ENCODE data around the gene C1R. TPM values are rescaled to one million over a fixed set of nuclear protein-coding genes. Genes with fewer than 3 reads are reported as not detected.

The C1R gene
- total RNA-seq, 1 donor from 2014 or later: 2.5 TPM

- H3K27me3 Mint-ChIP-seq (ENCODE audit: low read depth): no peaks in the 10 kb centered on the region
- H3K4me1 Mint-ChIP-seq (ENCODE audit: low read depth): peaks cover 13% of the 10 kb centered on the region
- peaks cover 14% of the 10 kb centered on the region for H3K9me3 Mint-ChIP-seq
- no peak overlapping the region for H3K4me3 Mint-ChIP-seq (ENCODE audit: low read depth)
- no peak overlapping the region for H3K27ac Mint-ChIP-seq
- H3K36me3 Mint-ChIP-seq (ENCODE audit: low read depth): peaks cover 42% of the 10 kb centered on the region
- DNase-seq (ENCODE audit: low spot score): no peak
- intact Hi-C loops (cut with micrococcal nuclease): no loop called here
These were observed 9.5 kb upstream of the C1R start for GRCh38 chr12:7101694-7102131.

- intact Hi-C loops (cut with micrococcal nuclease): no loop called here
- no peak for DNase-seq (ENCODE audit: low spot score)
These were observed 8.9 kb upstream of the C1R start for GRCh38 chr12:7101047-7101693.

GRCh38 chr12:7100239-7100638, 8.0 kb upstream of the C1R start:
- peaks cover 28% of the 10 kb centered on the region for H3K36me3 Mint-ChIP-seq (ENCODE audit: low read depth)
- no peak for DNase-seq (ENCODE audit: low spot score)
- H3K27ac Mint-ChIP-seq: no peak overlapping the region
- no peak overlapping the region for H3K4me3 Mint-ChIP-seq (ENCODE audit: low read depth)
- peaks cover 5% of the 10 kb centered on the region for H3K4me1 Mint-ChIP-seq (ENCODE audit: low read depth)
- intact Hi-C loops (cut with micrococcal nuclease): no loop called here
- H3K27me3 Mint-ChIP-seq (ENCODE audit: low read depth): no peaks in the 10 kb centered on the region
- H3K9me3 Mint-ChIP-seq: no peaks in the 10 kb centered on the region

More at GRCh38 chr12:7101047-7101693, 8.9 kb upstream of the C1R start:
- H3K4me1 Mint-ChIP-seq (ENCODE audit: low read depth): peaks cover 9% of the 10 kb centered on the region
- H3K36me3 Mint-ChIP-seq (ENCODE audit: low read depth): peaks cover 37% of the 10 kb centered on the region
- H3K27ac Mint-ChIP-seq: no peak overlapping the region
- peaks cover 8% of the 10 kb centered on the region for H3K9me3 Mint-ChIP-seq
- no peak overlapping the region for H3K4me3 Mint-ChIP-seq (ENCODE audit: low read depth)
- H3K27me3 Mint-ChIP-seq (ENCODE audit: low read depth): no peaks in the 10 kb centered on the region

- peaks cover 22% of the 10 kb centered on the region for H3K36me3 Mint-ChIP-seq (ENCODE audit: low read depth)
- intact Hi-C loops (cut with micrococcal nuclease): no loop called here
- no peak overlapping the region for H3K27ac Mint-ChIP-seq
- no peaks in the 10 kb centered on the region for H3K27me3 Mint-ChIP-seq (ENCODE audit: low read depth)
- DNase-seq (ENCODE audit: low spot score): no peak
- peaks cover 5% of the 10 kb centered on the region for H3K4me1 Mint-ChIP-seq (ENCODE audit: low read depth)
- no peak overlapping the region for H3K4me3 Mint-ChIP-seq (ENCODE audit: low read depth)
- no peaks in the 10 kb centered on the region for H3K9me3 Mint-ChIP-seq
These were observed 7.2 kb upstream of the C1R start for GRCh38 chr12:7099290-7099996.

- intact Hi-C loops (cut with micrococcal nuclease): no loop called here
- Mint-ChIP-seq H3K4me1 (ENCODE audit: low read depth) (peaks cover 4% of the 10 kb centered on the region), H3K4me3 (ENCODE audit: low read depth) (no peak overlapping the region), H3K27me3 (ENCODE audit: low read depth) (no peaks in the 10 kb centered on the region), H3K27ac (no peak overlapping the region), H3K9me3 (no peaks in the 10 kb centered on the region), H3K36me3 (ENCODE audit: low read depth) (peaks cover 14% of the 10 kb centered on the region)
- DNase-seq (ENCODE audit: low spot score): no peak
These were observed 4.7 kb upstream of the C1R start for GRCh38 chr12:7096979-7097378.

GRCh38 chr12:7096006-7096932, 4.0 kb upstream of the C1R start:
- Mint-ChIP-seq H3K9me3 (no peaks in the 10 kb centered on the region), H3K36me3 (ENCODE audit: low read depth) (peaks cover 13% of the 10 kb centered on the region), H3K27ac (no peak overlapping the region), H3K27me3 (ENCODE audit: low read depth) (no peaks in the 10 kb centered on the region), H3K4me3 (ENCODE audit: low read depth) (no peak overlapping the region), H3K4me1 (ENCODE audit: low read depth) (peaks cover 6% of the 10 kb centered on the region)
- DNase-seq (ENCODE audit: low spot score): no peak
- intact Hi-C loops (cut with micrococcal nuclease): no loop called here

GRCh38 chr12:7093892-7094291, 1.6 kb upstream of the C1R start:
- Mint-ChIP-seq H3K27ac (no peak overlapping the region), H3K27me3 (ENCODE audit: low read depth) (no peaks in the 10 kb centered on the region), H3K9me3 (no peaks in the 10 kb centered on the region), H3K36me3 (ENCODE audit: low read depth) (peaks cover 11% of the 10 kb centered on the region), H3K4me3 (ENCODE audit: low read depth) (no peak overlapping the region), H3K4me1 (ENCODE audit: low read depth) (peaks cover 6% of the 10 kb centered on the region)
- intact Hi-C loops (cut with micrococcal nuclease): loop anchor here (2.0 kb wide), 1 partner anchor 169 kb away; no protein-coding TSS in a partner anchor
- no peak for DNase-seq (ENCODE audit: low spot score)

- DNase-seq (ENCODE audit: low spot score): no peak
- Mint-ChIP-seq H3K27me3 (ENCODE audit: low read depth) (no peaks in the 10 kb centered on the region), H3K27ac (no peak overlapping the region), H3K9me3 (no peaks in the 10 kb centered on the region), H3K36me3 (ENCODE audit: low read depth) (peaks cover 8% of the 10 kb centered on the region), H3K4me1 (ENCODE audit: low read depth) (peaks cover 6% of the 10 kb centered on the region), H3K4me3 (ENCODE audit: low read depth) (no peak overlapping the region)
- intact Hi-C loops (cut with micrococcal nuclease): loop anchor here (2.0 kb wide), 1 partner anchor 169 kb away; no protein-coding TSS in a partner anchor
These were observed 1.2 kb upstream of the C1R start for GRCh38 chr12:7093486-7093885.

- DNase-seq (ENCODE audit: low spot score): no peak
- Mint-ChIP-seq H3K27me3 (ENCODE audit: low read depth) (no peaks in the 10 kb centered on the region), H3K9me3 (no peaks in the 10 kb centered on the region), H3K4me1 (ENCODE audit: low read depth) (peaks cover 6% of the 10 kb centered on the region), H3K36me3 (ENCODE audit: low read depth) (peaks cover 3% of the 10 kb centered on the region), H3K4me3 (ENCODE audit: low read depth) (no peak overlapping the region), H3K27ac (no peak overlapping the region)
- intact Hi-C loops (cut with micrococcal nuclease): loop anchor here (1.0 to 2.0 kb wide), 2 partner anchors 75 to 168 kb away; partner anchors contain the start of gene LPCAT3
These were observed 778 bp upstream of the C1R start for GRCh38 chr12:7092986-7093460.

GRCh38 chr12:7091660-7092228, 501 bp downstream of the C1R start:
- Mint-ChIP-seq H3K36me3 (ENCODE audit: low read depth) (no peaks in the 10 kb centered on the region), H3K27me3 (ENCODE audit: low read depth) (no peaks in the 10 kb centered on the region), H3K4me3 (ENCODE audit: low read depth) (peak overlapping the region; percentile 75), H3K9me3 (no peaks in the 10 kb centered on the region), H3K4me1 (ENCODE audit: low read depth) (peaks cover 6% of the 10 kb centered on the region), H3K27ac (peak overlapping the region; percentile 63)
- intact Hi-C loops (cut with micrococcal nuclease): loop anchor here (1.0 to 2.0 kb wide), 2 partner anchors 73 to 167 kb away; partner anchors contain the start of gene LPCAT3
- DNase-seq (ENCODE audit: low spot score): no peak

GRCh38 chr12:7091171-7091570, 1.1 kb downstream of the C1R start:
- H3K4me1 Mint-ChIP-seq (ENCODE audit: low read depth): peaks cover 6% of the 10 kb centered on the region
- no peak overlapping the region for H3K27ac Mint-ChIP-seq
- no peak overlapping the region for H3K4me3 Mint-ChIP-seq (ENCODE audit: low read depth)
- H3K27me3 Mint-ChIP-seq (ENCODE audit: low read depth): no peaks in the 10 kb centered on the region
- H3K36me3 Mint-ChIP-seq (ENCODE audit: low read depth): no peaks in the 10 kb centered on the region
- H3K9me3 Mint-ChIP-seq: no peaks in the 10 kb centered on the region
- intact Hi-C loops (cut with micrococcal nuclease): no loop called here
- DNase-seq (ENCODE audit: low spot score): no peak
